Nephron progenitor cell (in vitro differentiated cells): ENCODE measurements around the gene TEX10.

Experiments used
- DNase-seq: peaks from one replicate; pipeline ENCODE4 v3.0.0; 2021
- H3K27ac Mint-ChIP-seq: 2 replicates; pipeline ENCODE4 v1.8.0; 2021; ENCODE audit warnings: mild to moderate bottlenecking, moderate library complexity, mixed read lengths
- H3K27me3 Mint-ChIP-seq: 2 replicates; pipeline ENCODE4 v1.8.0; 2021; ENCODE audit warnings: mild to moderate bottlenecking, low read depth, mixed read lengths; ENCODE audit not compliant: poor library complexity
- H3K36me3 Mint-ChIP-seq: 2 replicates; pipeline ENCODE4 v1.8.0; 2021; ENCODE audit warnings: low read depth, mixed read lengths
- H3K4me1 Mint-ChIP-seq: 2 replicates; pipeline ENCODE4 v1.8.0; 2021; ENCODE audit warnings: mixed read lengths
- H3K4me3 Mint-ChIP-seq: 2 replicates; pipeline ENCODE4 v1.8.0; 2021; ENCODE audit warnings: mild to moderate bottlenecking, moderate library complexity, mixed read lengths
- H3K9me3 Mint-ChIP-seq: 2 replicates; pipeline ENCODE4 v1.8.0; 2021; ENCODE audit warnings: mild to moderate bottlenecking, moderate library complexity, mixed read lengths
- TF ChIP-seq, protein P1 (sequence below): fragments of 200-600 bp; sonication (generic); IDR thresholded peaks from 2 replicates; pipeline ENCODE4 v1.5.0; 2021; ENCODE audit warnings: antibody characterized with exemption

The TEX10 gene

DNA sequence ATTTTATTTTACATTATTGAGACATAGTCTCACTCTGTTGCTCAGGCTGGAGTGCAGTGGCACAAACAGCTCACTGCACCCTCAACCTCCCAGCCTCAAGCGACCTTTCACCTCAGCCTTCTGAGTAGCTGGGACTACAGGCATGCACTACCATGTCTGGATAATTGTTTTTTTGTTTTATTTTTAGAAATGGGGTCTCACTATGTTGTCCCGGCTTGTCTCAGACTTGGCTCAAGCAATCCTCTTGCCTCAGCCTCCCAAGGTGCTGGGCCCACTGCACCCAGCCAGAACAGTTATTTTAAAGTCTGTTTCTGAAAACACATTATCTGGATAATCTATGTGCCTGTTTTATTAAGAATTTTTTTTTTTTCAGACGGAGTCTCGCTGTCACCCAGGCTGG lies 62.0 kb downstream of the TEX10 start:
- Mint-ChIP-seq H3K4me3 (no peak overlapping the region), H3K36me3 (peaks cover 96% of the 10 kb centered on the region), H3K27me3 (no peaks in the 10 kb centered on the region), H3K9me3 (peaks cover 35% of the 10 kb centered on the region), H3K4me1 (no peaks in the 10 kb centered on the region), H3K27ac (no peak overlapping the region)
- TF ChIP-seq, protein P1, sequence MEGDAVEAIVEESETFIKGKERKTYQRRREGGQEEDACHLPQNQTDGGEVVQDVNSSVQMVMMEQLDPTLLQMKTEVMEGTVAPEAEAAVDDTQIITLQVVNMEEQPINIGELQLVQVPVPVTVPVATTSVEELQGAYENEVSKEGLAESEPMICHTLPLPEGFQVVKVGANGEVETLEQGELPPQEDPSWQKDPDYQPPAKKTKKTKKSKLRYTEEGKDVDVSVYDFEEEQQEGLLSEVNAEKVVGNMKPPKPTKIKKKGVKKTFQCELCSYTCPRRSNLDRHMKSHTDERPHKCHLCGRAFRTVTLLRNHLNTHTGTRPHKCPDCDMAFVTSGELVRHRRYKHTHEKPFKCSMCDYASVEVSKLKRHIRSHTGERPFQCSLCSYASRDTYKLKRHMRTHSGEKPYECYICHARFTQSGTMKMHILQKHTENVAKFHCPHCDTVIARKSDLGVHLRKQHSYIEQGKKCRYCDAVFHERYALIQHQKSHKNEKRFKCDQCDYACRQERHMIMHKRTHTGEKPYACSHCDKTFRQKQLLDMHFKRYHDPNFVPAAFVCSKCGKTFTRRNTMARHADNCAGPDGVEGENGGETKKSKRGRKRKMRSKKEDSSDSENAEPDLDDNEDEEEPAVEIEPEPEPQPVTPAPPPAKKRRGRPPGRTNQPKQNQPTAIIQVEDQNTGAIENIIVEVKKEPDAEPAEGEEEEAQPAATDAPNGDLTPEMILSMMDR: no peak
- DNase-seq: no peak

DNA sequence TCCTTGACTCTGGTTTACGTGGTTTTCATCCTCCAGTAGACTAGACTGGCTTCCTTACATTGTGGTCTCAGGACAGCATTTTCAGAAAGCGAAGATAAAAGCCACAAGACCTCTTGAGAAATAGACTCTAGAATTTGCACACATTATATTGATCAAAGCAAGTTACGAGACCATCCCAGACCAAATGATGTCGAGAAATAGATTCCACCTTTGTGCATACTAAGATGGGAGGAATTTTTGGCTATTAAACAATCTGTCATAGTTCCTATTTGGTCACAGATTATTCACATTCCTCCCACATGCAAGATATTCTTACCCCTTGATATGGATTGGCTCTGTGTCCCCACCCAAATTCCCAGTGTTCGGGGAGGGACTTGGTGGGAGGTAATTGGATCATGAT lies 65.6 kb downstream of the TEX10 start:
- Mint-ChIP-seq H3K9me3 (peaks cover 55% of the 10 kb centered on the region), H3K4me3 (no peak overlapping the region), H3K36me3 (peaks cover 96% of the 10 kb centered on the region), H3K4me1 (peaks cover 1% of the 10 kb centered on the region), H3K27ac (no peak overlapping the region), H3K27me3 (no peaks in the 10 kb centered on the region)
- TF ChIP-seq, protein P1: no peak
- DNase-seq: no peak

DNA sequence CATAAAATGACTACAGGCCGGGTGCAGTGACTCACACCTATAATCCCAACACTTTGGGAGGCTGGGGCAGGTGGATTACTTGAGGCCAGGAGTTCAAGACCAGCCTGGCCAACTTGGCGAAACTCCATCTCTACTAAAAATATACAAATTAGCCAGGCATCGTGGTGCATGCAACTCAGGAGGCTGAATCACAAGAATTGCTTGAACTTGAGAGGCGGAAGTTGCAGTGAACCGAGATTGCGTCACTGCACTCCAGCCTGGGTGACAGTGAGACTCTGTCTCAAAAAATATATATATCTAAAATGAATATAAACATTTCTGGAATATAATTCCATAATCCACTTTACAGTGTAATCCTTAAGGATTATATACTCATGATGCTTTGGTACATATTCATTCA lies 66.5 kb downstream of the TEX10 start:
- Mint-ChIP-seq H3K4me1 (peaks cover 10% of the 10 kb centered on the region), H3K36me3 (peaks cover 96% of the 10 kb centered on the region), H3K9me3 (peaks cover 55% of the 10 kb centered on the region), H3K27ac (no peak overlapping the region), H3K27me3 (no peaks in the 10 kb centered on the region), H3K4me3 (no peak overlapping the region)
- TF ChIP-seq, protein P1: no peak
- DNase-seq: no peak

DNA sequence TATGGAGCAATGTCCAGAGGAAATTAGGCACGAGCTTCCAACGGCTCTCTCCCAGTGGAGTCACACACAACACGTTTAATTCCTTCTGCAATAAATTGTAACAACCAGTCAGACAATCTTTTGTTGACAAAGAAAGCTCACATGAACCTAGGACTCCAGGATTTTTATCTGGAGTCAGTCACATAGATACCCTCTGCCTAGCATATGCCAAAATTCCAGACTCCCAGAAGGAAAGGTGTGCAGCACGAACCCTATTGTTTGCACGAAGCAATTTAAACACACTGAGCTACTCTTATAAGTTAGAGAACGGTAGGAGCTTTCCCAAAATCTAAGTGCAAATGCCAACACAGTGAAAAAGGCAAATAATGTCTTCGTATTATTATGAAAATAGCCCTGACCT lies 67.1 kb downstream of the TEX10 start:
- H3K4me3 Mint-ChIP-seq: no peak overlapping the region
- H3K27me3 Mint-ChIP-seq: no peaks in the 10 kb centered on the region
- peaks cover 91% of the 10 kb centered on the region for H3K36me3 Mint-ChIP-seq
- H3K4me1 Mint-ChIP-seq: peaks cover 12% of the 10 kb centered on the region
- TF ChIP-seq, protein P1: no peak
- DNase-seq: no peak
- H3K9me3 Mint-ChIP-seq: peaks cover 55% of the 10 kb centered on the region
- no peak overlapping the region for H3K27ac Mint-ChIP-seq

DNA sequence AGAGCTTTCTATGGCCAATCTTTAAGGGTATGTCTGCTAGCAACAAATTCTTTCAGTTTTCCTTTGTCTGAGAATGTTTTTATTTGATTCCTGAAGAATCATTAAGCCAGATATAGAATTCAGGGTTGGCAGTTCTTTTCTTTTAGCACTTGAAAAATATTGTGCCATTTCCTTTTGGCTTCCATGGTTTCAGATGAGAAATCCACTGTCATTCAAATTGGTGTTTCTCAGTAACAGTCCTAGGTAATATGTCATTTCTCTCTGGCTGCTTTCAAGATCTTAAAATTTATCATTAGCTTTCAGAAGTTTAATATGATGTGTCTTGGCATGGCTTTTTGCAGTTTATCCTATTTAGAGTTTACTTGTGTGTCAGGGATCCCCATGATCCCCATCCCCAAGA lies 67.7 kb downstream of the TEX10 start:
- peaks cover 12% of the 10 kb centered on the region for H3K4me1 Mint-ChIP-seq
- no peak for DNase-seq
- no peak overlapping the region for H3K4me3 Mint-ChIP-seq
- no peak overlapping the region for H3K27ac Mint-ChIP-seq
- H3K9me3 Mint-ChIP-seq: peaks cover 55% of the 10 kb centered on the region
- H3K27me3 Mint-ChIP-seq: no peaks in the 10 kb centered on the region
- TF ChIP-seq, protein P1: no peak
- peaks cover 90% of the 10 kb centered on the region for H3K36me3 Mint-ChIP-seq

DNA sequence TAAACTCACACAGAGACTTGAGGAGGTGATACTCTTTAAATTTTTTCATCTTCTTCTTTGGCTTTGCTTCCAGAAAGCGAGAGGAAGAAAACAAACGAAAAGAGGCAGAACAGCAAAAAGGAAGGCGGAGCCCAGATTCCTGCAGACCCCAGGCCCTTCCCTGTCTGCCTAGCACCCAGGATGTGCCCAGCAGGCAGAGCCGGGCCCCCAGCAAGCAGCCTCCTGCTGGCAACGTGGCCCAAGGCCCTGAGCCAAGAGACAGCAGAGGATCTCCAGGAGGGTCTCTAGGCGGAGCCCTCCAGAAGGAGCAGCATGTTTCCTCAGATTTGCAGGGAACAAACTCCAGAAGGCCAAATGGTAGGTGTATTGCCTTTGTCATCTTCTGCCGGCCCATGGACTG lies 68.5 kb downstream of the TEX10 start:
- TF ChIP-seq, protein P1: no peak
- H3K27me3 Mint-ChIP-seq: no peaks in the 10 kb centered on the region
- peaks cover 12% of the 10 kb centered on the region for H3K4me1 Mint-ChIP-seq
- H3K36me3 Mint-ChIP-seq: peaks cover 90% of the 10 kb centered on the region
- H3K4me3 Mint-ChIP-seq: no peak overlapping the region
- no peak for DNase-seq
- H3K9me3 Mint-ChIP-seq: peaks cover 50% of the 10 kb centered on the region
- no peak overlapping the region for H3K27ac Mint-ChIP-seq
